ENCODE data around the gene EIF4G2. TPM values are rescaled to one million over a fixed set of nuclear protein-coding genes. Genes with fewer than 3 reads are reported as not detected.
A peak's percentile ranks its signal among the peaks of the same experiment; 100 is the strongest.
"Not testable (repeated sequence)": the region's sequence is repeated elsewhere in the genome, so short reads cannot be mapped to it uniquely, and the experiment has no call there.

EIF4G2 gene
- polyA plus RNA-seq (ENCODE audit: insufficient read length in 3 of 3) = 100 to 1,000 TPM; 912 to 941 (median 918) TPM

DNA sequence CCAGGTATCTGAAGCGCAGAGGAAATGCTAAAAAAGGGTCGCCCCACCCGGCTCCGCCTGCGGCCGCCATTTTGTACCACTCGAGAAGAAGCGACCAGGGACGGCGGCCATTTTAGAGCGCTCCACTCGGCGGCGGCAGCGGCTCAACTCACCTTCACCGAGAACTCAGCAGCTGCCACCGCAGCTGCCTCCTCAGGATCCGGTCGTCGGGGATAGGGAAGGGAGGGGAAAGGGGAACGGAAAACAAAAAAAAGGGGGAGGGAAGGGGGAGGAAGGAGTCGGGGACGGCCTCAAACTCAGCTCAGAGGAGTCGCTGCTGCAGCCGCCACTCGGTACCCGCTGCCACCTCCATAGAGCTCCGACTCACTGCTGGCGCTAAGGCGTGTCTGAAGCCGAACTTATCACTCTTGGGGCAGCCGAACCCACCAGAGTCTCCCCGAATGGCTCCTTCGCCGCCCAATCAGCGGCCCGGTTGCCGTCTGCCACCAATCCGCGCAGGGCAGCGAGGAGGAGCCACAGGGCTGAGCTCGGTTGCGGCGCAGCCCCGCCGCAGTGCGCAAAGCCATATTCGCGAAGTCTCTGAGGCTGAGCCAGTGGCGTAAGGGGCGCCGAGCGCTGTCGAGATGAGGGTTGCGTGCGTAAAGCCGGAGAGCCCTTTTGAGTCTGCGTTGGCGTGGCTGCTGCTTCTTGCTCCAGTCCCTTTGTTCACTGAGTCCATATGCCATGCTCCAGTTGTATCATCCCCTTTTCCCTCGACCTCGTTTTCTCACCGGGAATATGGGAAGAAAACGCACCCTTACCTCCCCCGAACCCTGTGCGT, at the start of gene EIF4G2:
Gene EIF4G2, minus strand, starts transcription at position 374 of the 820 bp plus-strand sequence.
- DNase-seq (ENCODE audit: low read depth in 3 of 3, low spot score in 2 of 3) = peak; percentile 95 to 98 (median 97)

DNA sequence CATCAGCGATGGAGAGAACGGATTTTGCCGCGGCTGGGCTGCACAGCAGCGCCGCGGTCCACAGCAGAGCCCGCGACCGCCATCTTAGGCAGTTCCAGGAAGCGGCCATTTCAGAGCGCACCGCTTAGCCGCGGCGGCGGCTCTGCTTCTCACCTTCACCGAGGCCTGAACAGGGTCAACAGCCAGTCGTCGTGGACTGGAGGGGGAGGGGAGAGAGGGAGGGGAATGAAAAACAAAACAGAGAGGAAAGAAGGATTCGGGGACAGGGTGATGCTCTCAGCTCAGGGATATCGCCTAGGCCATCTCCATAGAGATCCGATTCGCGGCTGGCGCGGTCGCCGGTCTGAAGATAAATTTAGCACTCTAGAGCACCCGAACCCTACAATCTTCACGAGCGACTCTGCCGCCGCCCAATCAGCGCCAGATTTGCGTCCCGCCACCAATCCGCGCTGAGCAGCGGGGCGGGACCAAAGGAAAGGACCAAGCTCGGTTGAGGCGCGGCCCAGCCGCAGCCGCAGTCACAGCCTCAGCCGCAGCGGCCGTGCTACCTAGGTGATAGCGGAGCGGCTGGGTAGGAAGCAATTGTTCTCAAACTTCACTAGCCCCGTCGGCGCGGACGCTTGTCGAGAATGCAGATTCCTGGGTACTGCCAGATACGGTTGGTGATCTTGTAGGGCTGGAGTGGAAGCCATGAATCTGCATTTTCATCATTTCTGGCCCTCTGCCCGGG, 49.1 kb upstream of the EIF4G2 start, which contains the start of gene ZBED5:
Gene ZBED5, minus strand, starts transcription at position 345 of the 730 bp plus-strand sequence. CDS start 3,108 bp downstream, outside the sequence.
- peak; percentile 94 to 98 (median 97) for DNase-seq (ENCODE audit: low read depth in 3 of 3, low spot score in 2 of 3)

DNA sequence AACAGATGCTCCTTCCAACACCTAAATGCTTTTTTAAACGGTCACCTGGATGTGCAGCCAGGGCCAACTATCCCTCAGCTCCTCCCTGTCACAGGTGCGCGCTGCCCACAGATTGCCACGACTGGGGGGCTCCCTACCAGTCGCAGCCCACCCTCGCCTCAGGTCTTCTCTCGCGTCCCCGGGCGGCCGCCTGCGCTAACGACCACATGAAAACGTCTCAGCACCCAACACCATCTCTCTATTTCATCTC, 48.7 kb upstream of the EIF4G2 start:
- DNase-seq (ENCODE audit: low read depth in 3 of 3, low spot score in 2 of 3) = peak in 2 of 3 donors; percentile 56 to 61

GRCh38 chr11:10856689-10857458, 48.1 kb upstream of the EIF4G2 start:
- peak in 2 of 3 donors; percentile 49 to 65 for DNase-seq (ENCODE audit: low read depth in 3 of 3, low spot score in 2 of 3)

GRCh38 chr11:10855295-10855694, 46.6 kb upstream of the EIF4G2 start:
- no peak for DNase-seq (ENCODE audit: low read depth in 3 of 3, low spot score in 2 of 3)

DNA sequence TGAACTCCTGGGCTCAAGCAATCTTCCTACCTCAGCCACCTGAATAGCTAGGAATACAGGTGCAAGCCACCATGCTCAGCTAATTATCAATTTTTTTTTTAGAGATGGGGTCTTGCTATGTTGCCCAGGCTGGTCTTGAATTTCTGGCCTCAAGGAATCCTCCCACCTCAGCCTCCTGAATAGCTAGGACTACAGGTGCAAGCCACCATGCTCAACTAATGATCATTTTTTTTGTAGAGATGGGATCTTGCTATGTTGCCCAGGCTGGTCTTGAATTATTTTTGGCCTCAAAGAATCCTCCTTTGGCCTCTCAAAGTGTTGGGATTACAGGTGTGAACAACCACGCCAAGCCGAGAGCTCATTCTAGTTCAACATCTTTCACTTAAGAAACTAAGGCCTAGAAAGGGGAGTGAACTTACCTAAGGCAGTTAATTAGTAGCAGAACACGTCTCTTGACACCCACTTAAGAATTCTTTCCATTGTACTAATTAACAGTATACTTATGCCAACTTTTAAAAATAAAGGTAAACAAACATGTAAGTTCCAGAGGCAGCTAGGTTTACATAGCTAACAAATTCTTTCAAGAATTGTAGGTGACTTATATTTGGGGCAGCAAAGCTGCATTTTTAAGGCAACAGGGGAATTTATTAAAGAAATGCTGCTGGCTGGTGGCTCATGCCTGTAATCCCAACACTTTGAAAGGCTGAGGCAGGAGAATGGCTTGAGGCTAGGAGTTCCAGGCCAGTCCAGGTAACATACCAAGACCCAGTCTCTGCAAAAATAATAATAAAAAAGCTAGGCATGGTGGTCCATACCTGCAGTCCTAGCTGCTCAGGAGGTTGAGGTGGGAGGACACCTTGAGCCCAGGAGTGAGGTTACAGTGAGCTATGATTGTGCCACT, 39.5 kb upstream of the EIF4G2 start:
- DNase-seq (ENCODE audit: low read depth in 3 of 3, low spot score in 2 of 3) = no peak

DNA sequence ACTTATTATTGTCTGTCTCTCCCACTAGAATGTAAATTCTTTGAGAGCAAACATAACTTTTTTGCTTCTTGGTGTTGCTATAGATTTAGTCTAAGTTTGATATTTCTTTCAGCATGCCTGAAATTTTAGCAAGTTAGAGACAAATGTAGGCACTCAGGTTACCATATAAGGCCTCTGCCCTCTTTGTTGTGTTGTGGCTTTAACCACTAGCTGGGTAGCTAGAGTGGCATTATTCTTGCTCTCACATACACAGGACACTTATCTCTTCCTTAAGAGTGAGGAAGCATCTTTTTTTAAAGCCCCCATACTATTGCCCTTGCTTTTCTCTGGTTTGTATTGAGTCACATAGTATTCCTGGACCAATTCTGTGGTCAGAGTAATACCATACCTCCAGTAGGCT, 37.9 kb upstream of the EIF4G2 start:
- no peak for DNase-seq (ENCODE audit: low read depth in 3 of 3, low spot score in 2 of 3)

GRCh38 chr11:10845589-10845988, 36.9 kb upstream of the EIF4G2 start:
- no peak for DNase-seq (ENCODE audit: low read depth in 3 of 3, low spot score in 2 of 3)

DNA sequence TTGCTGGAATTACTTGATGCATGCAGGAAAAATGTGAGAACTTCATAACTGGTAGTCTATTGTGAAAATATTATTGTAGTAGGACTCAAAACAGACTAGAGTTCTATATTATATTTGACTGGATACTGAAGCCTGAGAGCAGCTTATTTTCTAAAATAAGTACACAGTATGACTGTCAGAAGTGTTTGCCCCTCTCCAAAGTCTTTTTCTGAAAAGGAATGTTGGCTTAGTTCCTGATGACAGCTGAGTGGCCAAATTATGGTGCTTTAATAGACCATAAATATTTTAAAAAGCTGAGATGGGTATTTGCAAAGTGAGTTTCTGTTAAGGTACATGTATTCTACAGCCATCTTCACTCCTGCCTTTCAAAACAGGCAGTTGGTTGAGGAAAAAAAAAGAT, 36.1 kb upstream of the EIF4G2 start:
- no peak for DNase-seq (ENCODE audit: low read depth in 3 of 3, low spot score in 2 of 3)

DNA sequence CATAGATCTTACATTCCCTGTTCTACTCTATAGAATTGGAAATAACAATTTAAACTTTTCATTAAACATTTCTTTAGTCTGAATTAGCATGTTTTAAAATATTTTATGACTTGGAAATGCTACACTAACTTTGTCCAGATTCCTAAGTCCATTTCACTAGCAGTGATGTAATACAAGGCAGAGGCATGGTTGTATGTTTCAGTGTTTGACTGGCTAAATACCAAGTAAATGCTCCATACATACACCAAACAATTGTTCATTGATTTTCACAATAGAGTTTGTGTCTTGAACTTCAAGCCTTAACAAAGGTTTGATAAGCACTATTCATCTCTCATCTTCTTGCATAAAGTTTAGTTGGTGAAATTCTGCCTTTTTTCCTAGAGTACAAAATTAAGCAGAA, 35.6 kb upstream of the EIF4G2 start:
- no peak for DNase-seq (ENCODE audit: low read depth in 3 of 3, low spot score in 2 of 3)

DNA sequence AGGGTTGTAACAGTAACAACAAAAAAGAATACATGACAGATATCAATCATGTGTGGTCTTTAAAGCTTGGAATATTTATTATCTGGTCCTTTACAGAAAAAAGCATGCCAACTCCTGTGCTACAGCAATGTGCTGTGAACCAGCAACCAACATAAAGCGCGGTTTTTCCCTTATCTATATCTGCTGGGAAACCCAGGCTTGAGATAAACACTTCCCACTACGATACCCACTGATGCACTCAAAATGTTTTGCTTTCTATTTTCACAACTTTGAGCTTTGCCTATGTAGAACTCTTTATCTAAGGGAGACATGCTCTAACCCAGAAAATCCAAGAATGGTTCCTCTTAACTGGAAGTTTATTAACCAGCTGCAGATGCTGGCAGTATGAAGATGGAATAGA, 30.2 kb upstream of the EIF4G2 start:
- DNase-seq (ENCODE audit: low read depth in 3 of 3, low spot score in 2 of 3) = no peak

DNA sequence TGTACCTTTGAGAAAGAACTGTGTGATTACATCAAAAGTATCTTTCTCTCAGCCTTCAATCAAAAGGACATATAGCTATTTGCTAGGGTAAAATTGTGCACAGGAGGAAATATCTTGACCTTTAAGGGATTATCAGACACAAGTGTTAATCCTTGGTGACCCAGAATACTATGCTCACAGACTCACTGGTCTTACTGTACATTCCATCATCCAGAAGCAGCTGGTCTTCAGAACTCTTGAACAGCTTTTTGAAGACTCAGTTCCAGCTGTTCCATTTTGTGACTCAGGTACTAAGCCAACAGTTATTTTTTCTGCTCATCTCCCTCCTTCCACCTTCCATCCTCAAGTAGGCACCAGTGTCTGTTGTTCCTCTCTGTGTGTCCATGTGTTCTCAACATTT, 29.4 kb upstream of the EIF4G2 start:
- no peak for DNase-seq (ENCODE audit: low read depth in 3 of 3, low spot score in 2 of 3)

DNA sequence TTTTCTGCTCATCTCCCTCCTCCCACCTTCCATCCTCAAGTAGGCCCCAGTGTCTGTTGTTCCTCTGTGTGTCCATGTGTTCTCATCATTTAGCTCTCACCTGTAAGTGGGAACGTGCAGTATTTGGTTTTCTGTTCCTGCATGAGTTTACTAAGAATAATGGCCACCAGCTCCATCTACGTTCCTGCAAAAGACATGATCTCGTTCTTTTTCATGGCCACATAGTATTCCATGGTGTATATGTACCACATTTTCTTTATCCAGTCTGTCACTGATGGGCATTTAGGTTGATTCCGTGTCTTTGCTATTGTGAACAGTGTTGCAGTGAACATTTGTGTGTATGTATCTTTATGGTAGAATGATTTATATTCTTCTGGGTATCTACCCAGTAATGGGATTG, 28.2 kb upstream of the EIF4G2 start:
- not testable (repeated sequence) for DNase-seq (ENCODE audit: low read depth in 3 of 3, low spot score in 2 of 3)

DNA sequence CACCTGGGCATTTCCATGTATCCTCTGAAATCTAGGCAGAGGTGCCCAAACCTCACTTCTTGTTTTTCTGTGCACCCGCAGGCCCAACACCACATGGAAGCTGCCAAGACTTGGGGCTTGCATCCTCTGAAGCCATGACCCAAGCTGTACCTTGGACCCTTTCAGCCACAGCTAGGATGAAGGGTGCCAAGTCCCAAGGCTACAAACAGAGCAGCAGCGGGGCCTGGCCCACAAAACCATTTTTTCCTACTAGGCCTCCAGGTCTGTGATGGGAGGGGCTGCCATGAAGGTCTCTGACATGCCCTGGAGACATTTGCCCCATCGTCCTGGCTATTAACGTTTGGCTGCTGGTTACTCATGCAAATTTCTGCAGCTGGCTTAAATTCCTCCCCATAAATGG, 20.4 kb upstream of the EIF4G2 start:
- no peak for DNase-seq (ENCODE audit: low read depth in 3 of 3, low spot score in 2 of 3)

DNA sequence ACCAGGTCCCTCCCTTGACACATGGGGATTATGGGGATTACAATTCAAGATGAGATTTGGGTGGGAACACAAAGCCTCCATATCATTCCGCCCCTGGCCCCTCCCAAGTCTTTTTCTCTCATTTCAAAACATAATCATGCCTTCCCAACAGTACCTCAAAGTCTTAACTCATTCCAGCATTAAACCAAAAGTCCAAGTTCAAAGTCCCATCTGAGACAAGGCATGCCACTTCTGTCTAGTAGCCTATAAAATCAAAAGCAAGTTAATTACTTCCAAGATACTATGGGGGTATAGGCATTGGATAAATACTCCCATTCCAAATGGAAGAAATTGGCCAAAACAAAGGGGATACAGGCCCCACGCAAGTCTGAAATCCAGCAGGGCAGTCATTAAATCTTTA, 19.7 kb upstream of the EIF4G2 start:
- no peak for DNase-seq (ENCODE audit: low read depth in 3 of 3, low spot score in 2 of 3)

DNA sequence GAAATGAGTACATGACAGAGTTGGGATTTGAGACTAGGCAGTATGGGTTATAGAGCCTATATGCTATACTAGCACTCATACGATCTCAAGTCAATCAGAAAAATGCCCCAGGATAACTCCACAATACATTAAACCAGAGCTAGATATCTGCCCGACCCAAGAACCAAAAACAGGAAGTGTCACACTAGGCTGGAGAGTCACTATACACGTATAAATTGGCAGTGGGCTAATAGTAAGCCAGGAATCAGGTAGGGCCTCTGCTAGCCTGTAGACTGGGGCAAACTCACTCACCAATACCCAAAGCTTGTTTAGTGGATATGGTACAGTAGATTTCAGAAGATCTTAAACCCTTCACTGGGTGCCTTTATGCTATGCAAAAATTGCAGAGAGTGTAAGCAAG, 16.2 kb upstream of the EIF4G2 start:
- no peak for DNase-seq (ENCODE audit: low read depth in 3 of 3, low spot score in 2 of 3)

- DNase-seq (ENCODE audit: low read depth in 3 of 3, low spot score in 2 of 3) = no peak
Measured at GRCh38 chr11:10823152-10823579, 14.4 kb upstream of the EIF4G2 start.

DNA sequence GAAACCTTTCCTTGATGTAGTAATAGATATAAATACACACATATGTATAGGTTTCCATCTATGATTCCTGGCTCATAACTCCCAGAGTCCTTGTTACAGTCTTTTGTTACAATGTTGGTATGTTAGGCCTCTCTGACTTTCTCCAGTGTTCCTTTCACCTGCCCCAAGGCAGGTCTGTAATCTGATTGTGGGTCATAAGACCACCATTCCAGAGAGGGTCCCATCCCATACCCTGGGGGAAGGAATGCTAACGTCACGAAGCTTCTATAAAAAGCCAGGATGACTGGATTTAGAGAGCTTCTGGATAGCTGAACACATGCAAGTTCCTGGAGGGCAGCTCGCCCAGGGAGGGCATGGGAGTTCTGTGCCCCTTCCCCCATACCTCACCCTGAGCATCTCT, 13.8 kb upstream of the EIF4G2 start:
- DNase-seq (ENCODE audit: low read depth in 3 of 3, low spot score in 2 of 3) = not testable (repeated sequence)

- DNase-seq (ENCODE audit: low read depth in 3 of 3, low spot score in 2 of 3) = no peak
Measured at GRCh38 chr11:10818594-10818993, 9.9 kb upstream of the EIF4G2 start.

GRCh38 chr11:10813945-10814344, 5.2 kb upstream of the EIF4G2 start:
- no peak for DNase-seq (ENCODE audit: low read depth in 3 of 3, low spot score in 2 of 3)
